UCSD-AML1 (cell line): ENCODE measurements around the gene AFAP1.
A peak's percentile ranks its signal among the peaks of the same experiment; 100 is the strongest.

Experiments
- DNase-seq: peaks from one replicate; lab custom pipeline; 2025; ENCODE audit not compliant: unreplicated experiment; lab: John Stamatoyannopoulos, UW

AFAP1 gene

GRCh38 chr4:7741946-7742806 is 197.5 kb downstream of the AFAP1 start:
- no peak for DNase-seq

GRCh38 chr4:7740866-7741525 is 198.7 kb downstream of the AFAP1 start:
- DNase-seq, result no peak

- DNase-seq, result no peak
These were observed 199.5 kb downstream of the AFAP1 start for GRCh38 chr4:7739918-7740865.

- DNase-seq, result no peak
These were observed 200.4 kb downstream of the AFAP1 start for GRCh38 chr4:7739077-7739917.

GRCh38 chr4:7738458-7739076 is 201.1 kb downstream of the AFAP1 start:
- peak; percentile 61 for DNase-seq

GRCh38 chr4:7737752-7738457 is 201.8 kb downstream of the AFAP1 start:
- DNase-seq, result no peak

- no peak for DNase-seq
These were observed 202.4 kb downstream of the AFAP1 start for GRCh38 chr4:7737268-7737645.

- no peak for DNase-seq
These were observed 203.0 kb downstream of the AFAP1 start for GRCh38 chr4:7736436-7737267.

GRCh38 chr4:7735961-7736360 is 203.7 kb downstream of the AFAP1 start:
- DNase-seq, result no peak

GRCh38 chr4:7735395-7735794 is 204.3 kb downstream of the AFAP1 start:
- DNase-seq, result no peak

- DNase-seq, result no peak
These were observed 204.9 kb downstream of the AFAP1 start for GRCh38 chr4:7734651-7735260.

GRCh38 chr4:7733801-7734650 is 205.6 kb downstream of the AFAP1 start:
- DNase-seq, result no peak

GRCh38 chr4:7733201-7733600 is 206.5 kb downstream of the AFAP1 start:
- no peak for DNase-seq

GRCh38 chr4:7732263-7732662 is 207.4 kb downstream of the AFAP1 start:
- DNase-seq, result no peak

GRCh38 chr4:7731437-7731836 is 208.2 kb downstream of the AFAP1 start:
- no peak for DNase-seq

GRCh38 chr4:7727749-7728148 is 211.9 kb downstream of the AFAP1 start:
- DNase-seq, result no peak
